Measurements from ENCODE around the gene BRAF. TPM values are rescaled to one million over a fixed set of nuclear protein-coding genes. Genes with fewer than 3 reads are reported as not detected.
"Not testable (repeated sequence)": the region's sequence is repeated elsewhere in the genome, so short reads cannot be mapped to it uniquely, and the experiment has no call there.

Gene BRAF
- total RNA-seq, 5 donors from 2014 or later (not counting 1 experiment from before 2014, with no cell fraction given), result 39.3 to 65.1 (median 42.2) TPM

DNA sequence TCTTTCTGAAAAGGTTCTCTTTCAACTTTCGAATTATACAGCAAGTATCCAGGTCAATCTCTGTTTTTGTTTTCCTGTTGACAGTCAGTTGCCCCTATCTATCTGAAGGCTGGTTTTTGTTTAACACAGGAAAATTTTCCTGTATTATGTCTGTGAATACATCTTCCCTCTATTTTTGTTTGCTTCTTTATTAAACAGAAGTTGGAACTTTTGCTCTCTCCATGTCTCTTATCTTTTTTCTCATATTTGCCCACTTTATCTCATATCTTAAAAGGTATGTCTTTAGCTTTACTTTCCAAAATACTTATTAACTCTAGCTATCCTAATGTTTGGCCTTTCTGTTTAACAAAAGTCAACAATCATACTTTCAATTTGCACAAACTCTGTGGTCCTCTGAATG is 95.0 kb downstream of the BRAF start:
- WGBS (ENCODE audit: insufficient coverage), result 100% methylated on average over 1 of the region's 1 CpG
- ATAC-seq (replicated peaks in 1 of 4) (no peak), DNase-seq (no peak)
- no peak overlapping the region for H3K27ac ChIP-seq (ENCODE audit: low read length)
- no peaks in the 10 kb centered on the region for H3K27me3 ChIP-seq (replicated peaks in 1 of 2; ENCODE audit: control insufficient read depth in 2 of 2, extremely low read depth in 1 of 2, insufficient read depth in 2 of 2, low read length in 1 of 2)
- H3K4me3 Mint-ChIP-seq, result no peak overlapping the region
- peaks cover 0 to 4% (median 2%) of the 10 kb centered on the region in 3 donors for H3K4me1 Mint-ChIP-seq
- no peaks in the 10 kb centered on the region for H3K27me3 Mint-ChIP-seq
- no peak overlapping the region for H3K27ac Mint-ChIP-seq
- ChIA-PET CTCF (no interaction called here), POLR2A (interaction anchor here in 1 of 2 donors (0.6 kb wide), 1 partner anchor 90 kb away, joined by 3 read pairs; no protein-coding TSS in a partner anchor)
- H3K9me3 ChIP-seq, result no peaks in the 10 kb centered on the region
- H3K4me1 ChIP-seq (ENCODE audit: control insufficient read depth in 1 of 2, extremely low read depth in 1 of 2, insufficient read depth in 2 of 2, low read length in 2 of 2), result no peaks in the 10 kb centered on the region
- no peak overlapping the region for H3K4me3 ChIP-seq (ENCODE audit: control insufficient read depth in 1 of 2, extremely low read depth in 1 of 2, low read length in 1 of 2)
- H3K36me3 Mint-ChIP-seq, result peaks cover 51% of the 10 kb centered on the region
- no peaks in the 10 kb centered on the region for H3K9me3 Mint-ChIP-seq
- peaks cover 0 to 8% of the 10 kb centered on the region in 2 donors for H3K36me3 ChIP-seq (ENCODE audit: control insufficient read depth in 2 of 2, extremely low read depth in 1 of 2, insufficient read depth in 1 of 2, low read length in 1 of 2)

- Mint-ChIP-seq H3K4me3 (no peak overlapping the region), H3K4me1 (peaks cover 0 to 4% (median 0%) of the 10 kb centered on the region in 3 donors), H3K27me3 (no peaks in the 10 kb centered on the region), H3K36me3 (peaks cover 49% of the 10 kb centered on the region), H3K9me3 (no peaks in the 10 kb centered on the region), H3K27ac (no peak overlapping the region)
- H3K9me3 ChIP-seq, result no peaks in the 10 kb centered on the region
- no CpG with 5 or more reads among the region's 1 CpG for WGBS (ENCODE audit: insufficient coverage)
- CTCF ChIA-PET, result interaction anchor here in 1 of 2 donors (0.7 to 1.3 kb wide), 2 partner anchors 17 to 705 kb away, joined by 3 to 5 read pairs; no protein-coding TSS in a partner anchor
- H3K27me3 ChIP-seq (replicated peaks in 1 of 2; ENCODE audit: control insufficient read depth in 2 of 2, extremely low read depth in 1 of 2, insufficient read depth in 2 of 2, low read length in 1 of 2), result no peaks in the 10 kb centered on the region
- no peak for DNase-seq
- POLR2A ChIA-PET, result interaction anchor here in 1 of 2 donors (0.6 kb wide), 1 partner anchor 770 kb away, joined by 3 read pairs; no protein-coding TSS in a partner anchor
- no peak for ATAC-seq (replicated peaks in 1 of 4)
- no peak overlapping the region for H3K4me3 ChIP-seq (ENCODE audit: control insufficient read depth in 1 of 2, extremely low read depth in 1 of 2, low read length in 1 of 2)
- H3K36me3 ChIP-seq (ENCODE audit: control insufficient read depth in 2 of 2, extremely low read depth in 1 of 2, insufficient read depth in 1 of 2, low read length in 1 of 2), result peaks cover 0 to 4% of the 10 kb centered on the region in 2 donors
- no peaks in the 10 kb centered on the region for H3K4me1 ChIP-seq (ENCODE audit: control insufficient read depth in 1 of 2, extremely low read depth in 1 of 2, insufficient read depth in 2 of 2, low read length in 2 of 2)
- no peak overlapping the region for H3K27ac ChIP-seq (ENCODE audit: low read length)
Observed at GRCh38 chr7:140828741-140829140, 96.0 kb downstream of the BRAF start.

DNA sequence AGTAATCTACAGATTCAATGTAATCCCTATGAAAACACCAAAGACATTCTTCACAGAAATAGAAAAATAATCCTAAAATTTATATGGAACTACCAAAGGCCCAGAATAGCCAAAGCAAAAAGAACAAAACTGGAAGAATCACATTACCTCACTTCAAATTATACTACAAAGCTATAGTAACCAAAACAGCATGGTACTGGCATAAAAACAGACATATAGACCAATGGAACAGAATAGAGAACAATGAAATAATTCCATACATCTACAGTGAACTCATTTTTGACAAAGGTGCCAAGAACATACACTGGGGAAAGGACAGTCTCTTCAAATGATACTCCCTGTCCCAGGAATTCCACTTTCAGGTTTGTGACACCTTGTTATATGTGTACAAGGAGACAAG is 107.3 kb downstream of the BRAF start:
- H3K27me3 ChIP-seq (replicated peaks in 1 of 2; ENCODE audit: control insufficient read depth in 2 of 2, extremely low read depth in 1 of 2, insufficient read depth in 2 of 2, low read length in 1 of 2); H3K27ac Mint-ChIP-seq; H3K4me1 Mint-ChIP-seq; H3K9me3 ChIP-seq; H3K4me3 Mint-ChIP-seq; H3K27me3 Mint-ChIP-seq; H3K27ac ChIP-seq (ENCODE audit: low read length); H3K36me3 ChIP-seq (ENCODE audit: control insufficient read depth in 2 of 2, extremely low read depth in 1 of 2, insufficient read depth in 1 of 2, low read length in 1 of 2); H3K4me3 ChIP-seq (ENCODE audit: control insufficient read depth in 1 of 2, extremely low read depth in 1 of 2, low read length in 1 of 2); H3K4me1 ChIP-seq (ENCODE audit: control insufficient read depth in 1 of 2, extremely low read depth in 1 of 2, insufficient read depth in 2 of 2, low read length in 2 of 2); POLR2A ChIA-PET; DNase-seq; ATAC-seq (replicated peaks in 1 of 4): not testable (repeated sequence)
- H3K9me3 Mint-ChIP-seq, result peaks cover 0 to 13% (median 0%) of the 10 kb centered on the region in 3 donors
- H3K36me3 Mint-ChIP-seq, result peaks cover 27% of the 10 kb centered on the region
- CTCF ChIA-PET, result interaction anchor here in 1 of 2 donors (0.6 kb wide), 1 partner anchor 205 kb away, joined by 3 read pairs; no protein-coding TSS in a partner anchor

DNA sequence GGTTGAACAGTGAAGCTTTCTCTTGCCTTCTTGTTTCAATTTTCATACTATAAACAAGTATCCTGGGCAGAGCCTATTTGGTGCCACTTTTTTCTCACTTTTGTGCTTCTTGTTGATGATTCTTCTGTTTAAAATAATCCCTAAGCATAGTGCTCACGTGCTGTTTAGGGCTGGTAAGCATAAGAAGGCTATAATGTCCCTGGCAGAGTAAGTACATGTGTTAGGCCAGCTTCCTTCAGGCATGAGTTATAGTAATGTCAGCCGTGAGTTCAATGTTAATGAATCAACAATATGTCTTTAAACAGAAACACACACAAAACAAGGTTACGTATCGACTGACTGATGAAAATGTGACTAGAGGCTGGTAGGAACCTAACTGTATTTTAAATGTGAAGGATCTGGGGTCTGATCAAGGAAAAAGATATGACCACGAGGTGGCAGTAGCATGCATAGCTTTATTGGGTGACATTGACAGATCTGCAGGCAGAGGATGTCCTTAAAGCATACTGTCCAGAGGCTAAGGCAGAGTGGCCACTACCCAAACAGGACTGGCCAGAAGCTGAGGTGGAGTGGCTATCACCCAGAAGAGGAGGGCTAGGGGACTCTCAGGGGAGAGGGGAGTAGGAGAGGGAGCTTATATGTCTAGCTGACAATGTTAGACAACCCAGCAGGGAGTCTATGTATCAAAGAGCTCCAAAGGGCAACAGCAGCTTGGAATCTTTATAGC is 113.7 kb downstream of the BRAF start:
- H3K9me3 Mint-ChIP-seq, result no peaks in the 10 kb centered on the region
- no peak overlapping the region for H3K4me3 ChIP-seq (ENCODE audit: control insufficient read depth in 1 of 2, extremely low read depth in 1 of 2, low read length in 1 of 2)
- H3K4me1 ChIP-seq (ENCODE audit: control insufficient read depth in 1 of 2, extremely low read depth in 1 of 2, insufficient read depth in 2 of 2, low read length in 2 of 2), result no peaks in the 10 kb centered on the region
- no peak overlapping the region for H3K27ac ChIP-seq (ENCODE audit: low read length)
- DNase-seq, result peak in 34 of 35 experiments; percentile 4 to 83 (median 44)
- no peak overlapping the region for H3K4me3 Mint-ChIP-seq
- ATAC-seq (replicated peaks in 1 of 4), result peak; percentile 70 to 90 (median 76)
- H3K9me3 ChIP-seq, result no peaks in the 10 kb centered on the region
- H3K27me3 ChIP-seq (replicated peaks in 1 of 2; ENCODE audit: control insufficient read depth in 2 of 2, extremely low read depth in 1 of 2, insufficient read depth in 2 of 2, low read length in 1 of 2), result no peaks in the 10 kb centered on the region
- H3K27ac Mint-ChIP-seq, result peak overlapping the region in 1 of 2 donors; percentile 7
- H3K36me3 ChIP-seq (ENCODE audit: control insufficient read depth in 2 of 2, extremely low read depth in 1 of 2, insufficient read depth in 1 of 2, low read length in 1 of 2), result no peaks in the 10 kb centered on the region
- H3K36me3 Mint-ChIP-seq, result peaks cover 3% of the 10 kb centered on the region
- no peaks in the 10 kb centered on the region for H3K27me3 Mint-ChIP-seq
- ChIA-PET CTCF (interaction anchor here (0.5 to 5.9 kb wide), 33 partner anchors 8 to 722 kb away, joined by 3 to 107 read pairs (median 3); partner anchors contain the start of gene MRPS33 (in 2 of the 2)), POLR2A (interaction anchor here in 1 of 2 donors (0.6 to 0.8 kb wide), 2 partner anchors 115 to 467 kb away, joined by 3 to 5 read pairs; partner anchors contain the start of gene NDUFB2)
- H3K4me1 Mint-ChIP-seq, result peaks cover 3 to 7% (median 6%) of the 10 kb centered on the region in 3 donors
- 0% methylated on average over 1 of the region's 5 CpGs for WGBS (ENCODE audit: insufficient coverage)

DNA sequence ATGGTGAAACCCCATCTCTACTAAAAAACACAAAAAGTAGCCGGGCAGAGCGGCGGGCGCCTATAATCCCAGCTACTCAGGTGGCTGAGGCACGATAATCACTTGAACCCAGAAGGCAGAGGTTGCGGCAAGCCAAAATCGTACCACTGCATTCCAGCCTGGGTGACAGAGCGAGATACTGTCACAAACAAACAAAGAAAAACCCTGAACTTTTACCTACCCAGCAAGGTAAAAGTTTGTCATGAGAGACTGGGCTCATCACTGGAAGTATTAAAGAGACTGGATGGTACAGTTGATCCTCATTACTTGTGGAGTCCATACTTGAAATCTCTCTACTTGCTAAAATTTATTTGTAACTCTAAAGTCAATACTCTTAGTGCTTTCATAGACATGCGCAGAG is 114.3 kb downstream of the BRAF start:
- Histone ChIP-seq H3K4me3 (ENCODE audit: control insufficient read depth in 1 of 2, extremely low read depth in 1 of 2, low read length in 1 of 2) (no peak overlapping the region), H3K4me1 (ENCODE audit: control insufficient read depth in 1 of 2, extremely low read depth in 1 of 2, insufficient read depth in 2 of 2, low read length in 2 of 2) (no peaks in the 10 kb centered on the region), H3K27me3 (replicated peaks in 1 of 2; ENCODE audit: control insufficient read depth in 2 of 2, extremely low read depth in 1 of 2, insufficient read depth in 2 of 2, low read length in 1 of 2) (no peaks in the 10 kb centered on the region), H3K27ac (ENCODE audit: low read length) (no peak overlapping the region), H3K36me3 (ENCODE audit: control insufficient read depth in 2 of 2, extremely low read depth in 1 of 2, insufficient read depth in 1 of 2, low read length in 1 of 2) (no peaks in the 10 kb centered on the region), H3K9me3 (no peaks in the 10 kb centered on the region)
- POLR2A ChIA-PET, result interaction anchor here in 1 of 2 donors (0.6 kb wide), 1 partner anchor 466 kb away, joined by 3 read pairs; no protein-coding TSS in a partner anchor
- Mint-ChIP-seq H3K36me3 (peaks cover 3% of the 10 kb centered on the region), H3K27me3 (no peaks in the 10 kb centered on the region), H3K27ac (no peak overlapping the region), H3K9me3 (no peaks in the 10 kb centered on the region), H3K4me1 (peaks cover 3 to 7% (median 6%) of the 10 kb centered on the region in 3 donors), H3K4me3 (no peak overlapping the region)
- no peak for ATAC-seq (replicated peaks in 1 of 4)
- CTCF ChIA-PET, result interaction anchor here (0.6 to 5.9 kb wide), 16 partner anchors 8 to 723 kb away, joined by 3 to 107 read pairs (median 3); partner anchors contain the start of gene MRPS33 (in 2 of the 2)
- WGBS (ENCODE audit: insufficient coverage), result 100% methylated on average over 5 of the region's 9 CpGs
- DNase-seq, result no peak

DNA sequence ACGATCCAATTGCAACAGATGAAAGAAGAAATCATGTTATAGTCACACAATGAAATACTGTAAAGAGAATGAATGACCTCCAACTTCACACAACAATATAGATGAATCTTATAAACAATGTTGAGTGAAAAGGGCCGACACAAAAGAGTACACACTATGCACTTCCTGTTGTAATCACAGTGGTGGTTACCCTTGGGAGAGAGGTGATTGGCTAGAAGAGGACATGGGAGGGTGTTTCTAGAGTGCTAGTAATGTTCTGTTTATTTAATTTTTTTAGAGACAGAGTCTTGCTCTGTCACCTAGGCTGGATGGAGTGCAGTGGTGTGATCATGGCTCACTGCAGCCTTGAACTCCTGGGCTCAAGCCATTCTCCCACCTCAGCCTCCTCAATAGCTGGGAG is 145.8 kb downstream of the BRAF start:
- Mint-ChIP-seq H3K4me1 (peaks cover 0 to 2% (median 1%) of the 10 kb centered on the region in 3 donors), H3K27ac (peak overlapping the region in 1 of 2 donors; percentile 47), H3K27me3 (no peaks in the 10 kb centered on the region), H3K36me3 (peaks cover 32% of the 10 kb centered on the region), H3K4me3 (no peak overlapping the region), H3K9me3 (no peaks in the 10 kb centered on the region)
- Histone ChIP-seq H3K27me3 (replicated peaks in 1 of 2; ENCODE audit: control insufficient read depth in 2 of 2, extremely low read depth in 1 of 2, insufficient read depth in 2 of 2, low read length in 1 of 2) (no peaks in the 10 kb centered on the region), H3K4me1 (ENCODE audit: control insufficient read depth in 1 of 2, extremely low read depth in 1 of 2, insufficient read depth in 2 of 2, low read length in 2 of 2) (no peaks in the 10 kb centered on the region), H3K4me3 (ENCODE audit: control insufficient read depth in 1 of 2, extremely low read depth in 1 of 2, low read length in 1 of 2) (no peak overlapping the region), H3K27ac (ENCODE audit: low read length) (no peak overlapping the region), H3K9me3 (no peaks in the 10 kb centered on the region), H3K36me3 (ENCODE audit: control insufficient read depth in 2 of 2, extremely low read depth in 1 of 2, insufficient read depth in 1 of 2, low read length in 1 of 2) (peaks cover 0 to 37% of the 10 kb centered on the region in 2 donors)
- no CpG with 5 or more reads among the region's 2 CpGs for WGBS (ENCODE audit: insufficient coverage)
- CTCF ChIA-PET, result no interaction called here
- DNase-seq, result no peak
- POLR2A ChIA-PET, result interaction anchor here in 1 of 2 donors (0.6 kb wide), 1 partner anchor 135 kb away, joined by 4 read pairs; no protein-coding TSS in a partner anchor
- ATAC-seq (replicated peaks in 1 of 4), result peak in 1 of 4 experiments; percentile 39
